ENCODE measurements around the gene NACA. TPM values are rescaled to one million over a fixed set of nuclear protein-coding genes. Genes with fewer than 3 reads are reported as not detected.

Gene NACA
- total RNA-seq, 2 experiments from 2014 or later, result 948 to 969 TPM

DNA sequence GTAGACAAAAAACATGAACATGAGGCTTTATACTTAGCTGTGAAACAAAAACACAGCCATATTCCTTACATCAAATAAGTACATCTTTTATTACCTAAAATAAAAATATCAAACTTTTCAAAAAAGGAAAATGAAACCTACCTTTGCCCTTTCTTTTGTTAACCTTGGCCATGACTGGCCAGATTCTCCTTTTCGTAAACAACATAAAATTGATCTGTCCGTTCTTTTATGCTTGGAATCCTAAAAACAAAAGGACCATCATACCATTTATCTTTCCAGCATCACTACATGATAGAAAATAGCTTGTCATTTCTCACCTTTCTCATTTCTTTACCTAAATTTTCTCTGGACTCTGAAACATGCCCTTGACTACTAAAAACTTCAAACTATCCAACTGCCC is 53.5 kb downstream of the NACA start:
- ChIA-PET POLR2A (no interaction called here), CTCF (interaction anchor here (1.3 to 1.5 kb wide), 2 partner anchors 35 to 398 kb away, joined by 4 read pairs; no protein-coding TSS in a partner anchor)

DNA sequence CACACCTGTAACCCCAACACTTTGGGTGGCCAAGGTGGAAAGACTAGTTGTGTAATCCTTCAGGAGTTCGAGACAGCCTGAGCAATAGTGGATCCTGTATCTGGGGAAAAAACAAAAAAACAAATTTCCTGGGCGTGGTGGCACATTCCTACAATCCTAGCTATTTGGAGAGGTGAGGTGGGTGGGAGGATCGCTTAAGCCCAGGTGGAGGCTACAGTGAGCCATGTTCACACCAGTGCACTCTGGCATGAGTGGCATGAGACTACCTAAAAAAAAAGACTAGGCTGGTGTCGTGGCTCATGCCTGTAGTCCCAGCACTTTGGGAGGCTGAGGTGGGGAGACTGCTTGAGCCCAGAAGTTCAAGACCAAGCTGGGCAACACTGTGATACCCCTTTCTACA is 54.3 kb downstream of the NACA start:
- ChIA-PET POLR2A (interaction anchor here (1.5 kb wide), 1 partner anchor 9 kb away, joined by 3 read pairs; no protein-coding TSS in a partner anchor), CTCF (interaction anchor here (1.1 to 1.3 kb wide), 2 partner anchors 15 to 34 kb away, joined by 3 to 4 read pairs; no protein-coding TSS in a partner anchor)

DNA sequence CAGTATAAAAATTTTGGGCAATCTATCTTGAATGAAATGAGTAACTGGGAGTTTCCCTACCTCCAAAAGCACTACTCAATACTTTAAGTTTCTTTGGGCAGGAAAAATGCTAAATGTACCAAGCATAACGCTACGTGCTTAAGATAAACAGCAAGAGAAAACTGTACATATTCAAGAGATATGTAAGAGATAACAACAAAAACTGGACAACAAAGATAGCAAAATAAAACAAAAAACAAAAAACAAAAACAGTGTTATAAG is 57.0 kb downstream of the NACA start:
- CTCF ChIA-PET, result interaction anchor here (1.1 to 2.0 kb wide), 2 partner anchors 10 to 12 kb away, joined by 4 to 5 read pairs; no protein-coding TSS in a partner anchor
- POLR2A ChIA-PET, result interaction anchor here (0.8 kb wide), 2 partner anchors 9 to 12 kb away, joined by 3 to 11 read pairs; no protein-coding TSS in a partner anchor

Other genes starting within 250 kb of the NACA start
- gene GLS2, start 237.1 kb downstream of the NACA start, total RNA-seq, result 1 to 10 TPM; 2.5 to 3.1 TPM
- 1 to 10 TPM; 4.8 to 5.1 TPM for gene RBMS2, start 203.5 kb downstream of the NACA start, total RNA-seq
- 10 to 100 TPM; 76.9 to 81.1 TPM for gene BAZ2A, start 95.0 kb downstream of the NACA start, total RNA-seq
- gene ATP5F1B, start 79.3 kb downstream of the NACA start, total RNA-seq, result 100 to 1,000 TPM; 953 to 972 TPM
- gene PTGES3, start 37.0 kb downstream of the NACA start, total RNA-seq, result 100 to 1,000 TPM; 432 to 445 TPM
- 10 to 100 TPM; 78.0 to 85.9 TPM for gene PRIM1, start 27.0 kb upstream of the NACA start, total RNA-seq
- 1 to 10 TPM in 1 of 2 experiments, under 1 TPM in 1; 0.52 to 2.0 TPM for gene HSD17B6, start 38.0 kb upstream of the NACA start, total RNA-seq
- not detected for gene SDR9C7, start 209.1 kb upstream of the NACA start, total RNA-seq
- under 1 TPM; 0.19 to 0.27 TPM for gene RDH16, start 232.3 kb upstream of the NACA start, total RNA-seq